NCI-H2196 (cell line): Measurements from ENCODE around the gene IQSEC2.

Experiments used
- DNase-seq: peaks from one replicate; lab custom pipeline; 2025; ENCODE audit not compliant: unreplicated experiment; lab: John Stamatoyannopoulos, UW

IQSEC2 gene

GRCh38 chrX:53246231-53246630, 35.2 kb downstream of the IQSEC2 start:
- DNase-seq = no peak

- no peak for DNase-seq
Observed at GRCh38 chrX:53244610-53245009, 36.8 kb downstream of the IQSEC2 start.

- no peak for DNase-seq
Observed at GRCh38 chrX:53242310-53242709, 39.1 kb downstream of the IQSEC2 start.

- DNase-seq = no peak
Observed at GRCh38 chrX:53241558-53241957, 39.8 kb downstream of the IQSEC2 start.

- DNase-seq = no peak
Observed at GRCh38 chrX:53239474-53239873, 41.9 kb downstream of the IQSEC2 start.

- no peak for DNase-seq
Observed at GRCh38 chrX:53237056-53237455, 44.3 kb downstream of the IQSEC2 start.

GRCh38 chrX:53236025-53236679, 45.2 kb downstream of the IQSEC2 start:
- no peak for DNase-seq

- no peak for DNase-seq
Observed at GRCh38 chrX:53235566-53235965, 45.8 kb downstream of the IQSEC2 start.

- no peak for DNase-seq
Observed at GRCh38 chrX:53234484-53234883, 46.9 kb downstream of the IQSEC2 start.

GRCh38 chrX:53233536-53233935, 47.8 kb downstream of the IQSEC2 start:
- no peak for DNase-seq

- no peak for DNase-seq
Observed at GRCh38 chrX:53230116-53230515, 51.3 kb downstream of the IQSEC2 start.

- no peak for DNase-seq
Observed at GRCh38 chrX:53227224-53227765, 54.1 kb downstream of the IQSEC2 start.

GRCh38 chrX:53224860-53225797, 56.3 kb downstream of the IQSEC2 start, which contains the start of gene KDM5C:
TSS of gene KDM5C (minus strand) at chrX:53225207. CDS start at chrX:53224889, 318 bp downstream.
- DNase-seq = peak; percentile 79

GRCh38 chrX:53223955-53224859, 57.2 kb downstream of the IQSEC2 start:
- DNase-seq = no peak

- no peak for DNase-seq
Observed at GRCh38 chrX:53223068-53223693, 58.2 kb downstream of the IQSEC2 start.
